ENCODE measurements around the gene C2orf42. TPM values are rescaled to one million over a fixed set of nuclear protein-coding genes. Genes with fewer than 3 reads are reported as not detected.

Gene C2orf42
- total RNA-seq, 1 experiment from 2014 or later = 17.4 TPM

- Histone ChIP-seq H3K4me1 (ENCODE audit: control insufficient read depth in 1 of 2, insufficient read depth in 2 of 2, low read length in 2 of 2) (peaks cover 42 to 58% of the 10 kb centered on the region in 2 experiments), H3K36me3 (ENCODE audit: control insufficient read depth in 1 of 2, insufficient read depth in 2 of 2, low read length in 2 of 2) (no peaks in the 10 kb centered on the region), H3K27me3 (ENCODE audit: insufficient read depth, low read length) (no peaks in the 10 kb centered on the region), H3K9me2 (ENCODE audit: insufficient read depth) (no peaks in the 10 kb centered on the region), H4K20me1 (ENCODE audit: insufficient read depth) (no peaks in the 10 kb centered on the region), H2AFZ (ENCODE audit: low read depth, low read length, poor library complexity, severe bottlenecking) (no peak overlapping the region), H3K27ac (ENCODE audit: low read depth, low read length) (peak overlapping the region; percentile 99), H3K9ac (ENCODE audit: low read length) (peak overlapping the region; percentile 94), H3K9me3 (ENCODE audit: control insufficient read depth in 1 of 2, insufficient read depth in 1 of 2, low read depth in 1 of 2, low read length in 2 of 2) (no peaks in the 10 kb centered on the region), H3K4me2 (ENCODE audit: low read length) (peak overlapping the region; percentile 80), H3K79me2 (ENCODE audit: insufficient read depth, low read length) (no peaks in the 10 kb centered on the region), H3K4me3 (replicated peaks in 1 of 2; ENCODE audit: low read depth in 1 of 2, low read length in 2 of 2) (peak overlapping the region; percentile 63)
- ATAC-seq (peak; percentile 69), DNase-seq (ENCODE audit: low read depth, low spot score) (peak; percentile 32)
- ChIA-PET RAD21 (ENCODE audit: low non-redundant PET in 1 of 2, low total read pairs in 2 of 2, uncharacterized antibody in 2 of 2, unreplicated experiment in 2 of 2) (interaction anchor here (0.7 kb wide), 2 partner anchors 71 to 227 kb away, joined by 3 to 7 read pairs; partner anchors contain the start of gene MXD1 (in 1 of the 2)), CTCF (interaction anchor here (1.2 to 3.3 kb wide), 4 partner anchors 9 to 418 kb away, joined by 3 to 24 read pairs (median 5); partner anchors contain the start of gene MXD1), POLR2A (interaction anchor here (0.8 to 6.1 kb wide), 7 partner anchors 9 to 229 kb away, joined by 3 to 54 read pairs (median 7); partner anchors contain the start of genes MXD1, PCBP1 and SNRPG)
- intact Hi-C loops (cut with micrococcal nuclease) = loop anchor here (1.0 to 2.0 kb wide), 3 partner anchors 33 to 228 kb away; no protein-coding TSS in a partner anchor
- BruUV-seq (replicated peaks) = no TSS peak
- TF ChIP-seq, protein P1, sequence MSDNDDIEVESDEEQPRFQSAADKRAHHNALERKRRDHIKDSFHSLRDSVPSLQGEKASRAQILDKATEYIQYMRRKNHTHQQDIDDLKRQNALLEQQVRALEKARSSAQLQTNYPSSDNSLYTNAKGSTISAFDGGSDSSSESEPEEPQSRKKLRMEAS (IDR thresholded peaks at IDR 0.05) = no peak
- no peak for TF ChIP-seq ZBTB33 (IDR thresholded peaks at IDR 0.05; ENCODE audit: extremely low read depth, insufficient replicate concordance, low read length)
- peak; percentile 81 for TF ChIP-seq ZFX (IDR thresholded peaks at IDR 0.05)
- TF ChIP-seq YY1 (IDR thresholded peaks at IDR 0.05; ENCODE audit: extremely low read depth, insufficient replicate concordance, low read depth, low read length) = no peak
- no peak for TF ChIP-seq EZH2phosphoT487 (IDR thresholded peaks at IDR 0.05; ENCODE audit: borderline replicate concordance)
- no peak for TF ChIP-seq ELF1 (IDR thresholded peaks at IDR 0.05; ENCODE audit: borderline replicate concordance, low read depth)
- TF ChIP-seq, protein P2, sequence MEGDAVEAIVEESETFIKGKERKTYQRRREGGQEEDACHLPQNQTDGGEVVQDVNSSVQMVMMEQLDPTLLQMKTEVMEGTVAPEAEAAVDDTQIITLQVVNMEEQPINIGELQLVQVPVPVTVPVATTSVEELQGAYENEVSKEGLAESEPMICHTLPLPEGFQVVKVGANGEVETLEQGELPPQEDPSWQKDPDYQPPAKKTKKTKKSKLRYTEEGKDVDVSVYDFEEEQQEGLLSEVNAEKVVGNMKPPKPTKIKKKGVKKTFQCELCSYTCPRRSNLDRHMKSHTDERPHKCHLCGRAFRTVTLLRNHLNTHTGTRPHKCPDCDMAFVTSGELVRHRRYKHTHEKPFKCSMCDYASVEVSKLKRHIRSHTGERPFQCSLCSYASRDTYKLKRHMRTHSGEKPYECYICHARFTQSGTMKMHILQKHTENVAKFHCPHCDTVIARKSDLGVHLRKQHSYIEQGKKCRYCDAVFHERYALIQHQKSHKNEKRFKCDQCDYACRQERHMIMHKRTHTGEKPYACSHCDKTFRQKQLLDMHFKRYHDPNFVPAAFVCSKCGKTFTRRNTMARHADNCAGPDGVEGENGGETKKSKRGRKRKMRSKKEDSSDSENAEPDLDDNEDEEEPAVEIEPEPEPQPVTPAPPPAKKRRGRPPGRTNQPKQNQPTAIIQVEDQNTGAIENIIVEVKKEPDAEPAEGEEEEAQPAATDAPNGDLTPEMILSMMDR (IDR thresholded peaks at IDR 0.05 in 2 of 3, conservative IDR thresholded peaks at IDR 0.05 in 1 of 3; ENCODE audit: borderline replicate concordance in 1 of 3, insufficient read depth in 1 of 3, low read depth in 2 of 3, low read length in 2 of 3) = no peak
- TF ChIP-seq, protein P3, sequence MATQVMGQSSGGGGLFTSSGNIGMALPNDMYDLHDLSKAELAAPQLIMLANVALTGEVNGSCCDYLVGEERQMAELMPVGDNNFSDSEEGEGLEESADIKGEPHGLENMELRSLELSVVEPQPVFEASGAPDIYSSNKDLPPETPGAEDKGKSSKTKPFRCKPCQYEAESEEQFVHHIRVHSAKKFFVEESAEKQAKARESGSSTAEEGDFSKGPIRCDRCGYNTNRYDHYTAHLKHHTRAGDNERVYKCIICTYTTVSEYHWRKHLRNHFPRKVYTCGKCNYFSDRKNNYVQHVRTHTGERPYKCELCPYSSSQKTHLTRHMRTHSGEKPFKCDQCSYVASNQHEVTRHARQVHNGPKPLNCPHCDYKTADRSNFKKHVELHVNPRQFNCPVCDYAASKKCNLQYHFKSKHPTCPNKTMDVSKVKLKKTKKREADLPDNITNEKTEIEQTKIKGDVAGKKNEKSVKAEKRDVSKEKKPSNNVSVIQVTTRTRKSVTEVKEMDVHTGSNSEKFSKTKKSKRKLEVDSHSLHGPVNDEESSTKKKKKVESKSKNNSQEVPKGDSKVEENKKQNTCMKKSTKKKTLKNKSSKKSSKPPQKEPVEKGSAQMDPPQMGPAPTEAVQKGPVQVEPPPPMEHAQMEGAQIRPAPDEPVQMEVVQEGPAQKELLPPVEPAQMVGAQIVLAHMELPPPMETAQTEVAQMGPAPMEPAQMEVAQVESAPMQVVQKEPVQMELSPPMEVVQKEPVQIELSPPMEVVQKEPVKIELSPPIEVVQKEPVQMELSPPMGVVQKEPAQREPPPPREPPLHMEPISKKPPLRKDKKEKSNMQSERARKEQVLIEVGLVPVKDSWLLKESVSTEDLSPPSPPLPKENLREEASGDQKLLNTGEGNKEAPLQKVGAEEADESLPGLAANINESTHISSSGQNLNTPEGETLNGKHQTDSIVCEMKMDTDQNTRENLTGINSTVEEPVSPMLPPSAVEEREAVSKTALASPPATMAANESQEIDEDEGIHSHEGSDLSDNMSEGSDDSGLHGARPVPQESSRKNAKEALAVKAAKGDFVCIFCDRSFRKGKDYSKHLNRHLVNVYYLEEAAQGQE (IDR thresholded peaks at IDR 0.05; ENCODE audit: low read depth) = no peak
- TF ChIP-seq CBX3 (IDR thresholded peaks at IDR 0.05; ENCODE audit: low read depth) = no peak
- no peak for TF ChIP-seq ZNF274 (IDR thresholded peaks at IDR 0.05; ENCODE audit: low read depth, low read length)
- TF ChIP-seq EGR1 (IDR thresholded peaks at IDR 0.05; ENCODE audit: low read depth) = no peak
- no peak for TF ChIP-seq POLR2A (IDR thresholded peaks at IDR 0.05; ENCODE audit: borderline replicate concordance, extremely low read depth, insufficient read depth, insufficient read length)
- no peak for TF ChIP-seq SP1 (IDR thresholded peaks at IDR 0.05; ENCODE audit: low read depth)
- TF ChIP-seq CEBPB (IDR thresholded peaks at IDR 0.05; ENCODE audit: low read depth) = no peak
- TF ChIP-seq EZH2 (IDR thresholded peaks at IDR 0.05) = no peak
- peak; percentile 17 for TF ChIP-seq TCF7L2 (IDR thresholded peaks at IDR 0.05; ENCODE audit: borderline replicate concordance, extremely low read depth, insufficient read depth, insufficient read length)
- no peak for TF ChIP-seq JUND (IDR thresholded peaks at IDR 0.05)
- peak; percentile 75 for TF ChIP-seq POLR2AphosphoS5 (IDR thresholded peaks at IDR 0.05; ENCODE audit: low read depth, low read length)
- no peak for TF ChIP-seq SRF (IDR thresholded peaks at IDR 0.05; ENCODE audit: low read depth)
These were observed 48.8 kb downstream of the C2orf42 start for GRCh38 chr2:70141902-70142589.
